Measurements from ENCODE around the gene ADAMTS5.

GRCh38 chr21:26918323-26919079 is 48.4 kb downstream of the ADAMTS5 start:
- TF ChIP-seq, protein P1, sequence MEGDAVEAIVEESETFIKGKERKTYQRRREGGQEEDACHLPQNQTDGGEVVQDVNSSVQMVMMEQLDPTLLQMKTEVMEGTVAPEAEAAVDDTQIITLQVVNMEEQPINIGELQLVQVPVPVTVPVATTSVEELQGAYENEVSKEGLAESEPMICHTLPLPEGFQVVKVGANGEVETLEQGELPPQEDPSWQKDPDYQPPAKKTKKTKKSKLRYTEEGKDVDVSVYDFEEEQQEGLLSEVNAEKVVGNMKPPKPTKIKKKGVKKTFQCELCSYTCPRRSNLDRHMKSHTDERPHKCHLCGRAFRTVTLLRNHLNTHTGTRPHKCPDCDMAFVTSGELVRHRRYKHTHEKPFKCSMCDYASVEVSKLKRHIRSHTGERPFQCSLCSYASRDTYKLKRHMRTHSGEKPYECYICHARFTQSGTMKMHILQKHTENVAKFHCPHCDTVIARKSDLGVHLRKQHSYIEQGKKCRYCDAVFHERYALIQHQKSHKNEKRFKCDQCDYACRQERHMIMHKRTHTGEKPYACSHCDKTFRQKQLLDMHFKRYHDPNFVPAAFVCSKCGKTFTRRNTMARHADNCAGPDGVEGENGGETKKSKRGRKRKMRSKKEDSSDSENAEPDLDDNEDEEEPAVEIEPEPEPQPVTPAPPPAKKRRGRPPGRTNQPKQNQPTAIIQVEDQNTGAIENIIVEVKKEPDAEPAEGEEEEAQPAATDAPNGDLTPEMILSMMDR (IDR thresholded peaks at IDR 0.05; ENCODE audit: insufficient read depth, low read length) = no peak
- TF ChIP-seq GABPA (IDR thresholded peaks at IDR 0.05; ENCODE audit: low read depth) (no peak), POLR2AphosphoS5 (IDR thresholded peaks at IDR 0.05; ENCODE audit: low read depth) (no peak), SPI1 (IDR thresholded peaks at IDR 0.05; ENCODE audit: borderline replicate concordance, low read depth) (no peak)
- TF ChIP-seq, protein P2, sequence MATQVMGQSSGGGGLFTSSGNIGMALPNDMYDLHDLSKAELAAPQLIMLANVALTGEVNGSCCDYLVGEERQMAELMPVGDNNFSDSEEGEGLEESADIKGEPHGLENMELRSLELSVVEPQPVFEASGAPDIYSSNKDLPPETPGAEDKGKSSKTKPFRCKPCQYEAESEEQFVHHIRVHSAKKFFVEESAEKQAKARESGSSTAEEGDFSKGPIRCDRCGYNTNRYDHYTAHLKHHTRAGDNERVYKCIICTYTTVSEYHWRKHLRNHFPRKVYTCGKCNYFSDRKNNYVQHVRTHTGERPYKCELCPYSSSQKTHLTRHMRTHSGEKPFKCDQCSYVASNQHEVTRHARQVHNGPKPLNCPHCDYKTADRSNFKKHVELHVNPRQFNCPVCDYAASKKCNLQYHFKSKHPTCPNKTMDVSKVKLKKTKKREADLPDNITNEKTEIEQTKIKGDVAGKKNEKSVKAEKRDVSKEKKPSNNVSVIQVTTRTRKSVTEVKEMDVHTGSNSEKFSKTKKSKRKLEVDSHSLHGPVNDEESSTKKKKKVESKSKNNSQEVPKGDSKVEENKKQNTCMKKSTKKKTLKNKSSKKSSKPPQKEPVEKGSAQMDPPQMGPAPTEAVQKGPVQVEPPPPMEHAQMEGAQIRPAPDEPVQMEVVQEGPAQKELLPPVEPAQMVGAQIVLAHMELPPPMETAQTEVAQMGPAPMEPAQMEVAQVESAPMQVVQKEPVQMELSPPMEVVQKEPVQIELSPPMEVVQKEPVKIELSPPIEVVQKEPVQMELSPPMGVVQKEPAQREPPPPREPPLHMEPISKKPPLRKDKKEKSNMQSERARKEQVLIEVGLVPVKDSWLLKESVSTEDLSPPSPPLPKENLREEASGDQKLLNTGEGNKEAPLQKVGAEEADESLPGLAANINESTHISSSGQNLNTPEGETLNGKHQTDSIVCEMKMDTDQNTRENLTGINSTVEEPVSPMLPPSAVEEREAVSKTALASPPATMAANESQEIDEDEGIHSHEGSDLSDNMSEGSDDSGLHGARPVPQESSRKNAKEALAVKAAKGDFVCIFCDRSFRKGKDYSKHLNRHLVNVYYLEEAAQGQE (IDR thresholded peaks at IDR 0.05; ENCODE audit: insufficient replicate concordance, low read depth) = no peak

All from HL-60 (cell line).